IMR-90 (cell line): ENCODE data around the gene SYNPO2L.

Experiments used
- ELK1 ChIP-seq: fragments of 150-350 bp; IDR thresholded peaks from 2 replicates; pipeline ENCODE4 v1.6.1; 2016; ENCODE audit warnings: low read depth, mild to moderate bottlenecking, low read length, moderate library complexity, borderline replicate concordance
- FOS ChIP-seq: fragments of 150-350 bp; IDR thresholded peaks from 2 replicates; pipeline ENCODE4 v1.6.1; 2016; ENCODE audit warnings: low read depth, low read length
- POLR2A ChIP-seq: IDR thresholded peaks from 2 replicates; pipeline ENCODE4 v1.6.1; 2012; ENCODE audit warnings: mild to moderate bottlenecking, low read depth, low read length
- TF ChIP-seq, protein P1 (sequence below): conservative IDR thresholded peaks from 2 replicates; pipeline ENCODE4 v1.5.1; 2012; ENCODE audit warnings: mild to moderate bottlenecking, low read depth, low read length, improper control_type of control experiment

DNA sequence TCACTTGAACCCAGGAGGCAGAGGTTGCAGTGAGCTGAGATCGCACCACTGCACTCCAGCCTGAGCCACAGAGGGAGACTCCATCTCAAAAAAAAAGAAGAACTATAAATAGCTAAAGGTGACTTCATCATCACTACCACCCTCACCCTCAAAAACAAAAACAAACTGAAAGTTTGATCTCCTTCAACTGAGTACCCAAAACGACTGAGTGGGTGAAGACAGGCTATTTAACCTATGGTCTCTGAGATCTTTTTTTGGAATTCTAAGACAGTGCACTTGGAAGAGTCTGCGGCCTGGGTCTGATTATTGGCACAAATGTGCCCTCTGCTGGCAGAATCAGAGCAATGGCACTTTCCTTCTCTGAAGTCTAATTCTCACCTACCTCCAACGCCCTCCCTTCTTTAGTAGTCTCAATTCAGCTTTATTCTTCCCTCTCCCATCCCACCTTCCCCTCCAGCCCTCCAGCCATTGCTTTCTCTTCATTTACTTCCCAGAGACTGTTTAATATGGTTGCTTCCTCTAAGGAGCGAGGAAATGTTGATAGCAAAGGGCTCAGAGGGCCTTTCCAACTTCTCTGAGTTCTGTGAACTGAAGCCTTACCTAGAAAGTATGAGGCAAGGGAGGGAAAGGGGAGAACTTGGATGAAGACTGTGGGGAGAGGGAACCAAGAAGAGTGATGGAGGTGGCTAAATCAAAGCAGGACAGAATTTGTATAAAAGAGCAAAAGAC, 11.7 kb downstream of the SYNPO2L start:
- TF ChIP-seq POLR2A: 0 out of 2 replicates have a peak, but pooled peaks have one; percentile 34
- TF ChIP-seq, protein P1, sequence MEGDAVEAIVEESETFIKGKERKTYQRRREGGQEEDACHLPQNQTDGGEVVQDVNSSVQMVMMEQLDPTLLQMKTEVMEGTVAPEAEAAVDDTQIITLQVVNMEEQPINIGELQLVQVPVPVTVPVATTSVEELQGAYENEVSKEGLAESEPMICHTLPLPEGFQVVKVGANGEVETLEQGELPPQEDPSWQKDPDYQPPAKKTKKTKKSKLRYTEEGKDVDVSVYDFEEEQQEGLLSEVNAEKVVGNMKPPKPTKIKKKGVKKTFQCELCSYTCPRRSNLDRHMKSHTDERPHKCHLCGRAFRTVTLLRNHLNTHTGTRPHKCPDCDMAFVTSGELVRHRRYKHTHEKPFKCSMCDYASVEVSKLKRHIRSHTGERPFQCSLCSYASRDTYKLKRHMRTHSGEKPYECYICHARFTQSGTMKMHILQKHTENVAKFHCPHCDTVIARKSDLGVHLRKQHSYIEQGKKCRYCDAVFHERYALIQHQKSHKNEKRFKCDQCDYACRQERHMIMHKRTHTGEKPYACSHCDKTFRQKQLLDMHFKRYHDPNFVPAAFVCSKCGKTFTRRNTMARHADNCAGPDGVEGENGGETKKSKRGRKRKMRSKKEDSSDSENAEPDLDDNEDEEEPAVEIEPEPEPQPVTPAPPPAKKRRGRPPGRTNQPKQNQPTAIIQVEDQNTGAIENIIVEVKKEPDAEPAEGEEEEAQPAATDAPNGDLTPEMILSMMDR: peak; percentile 90
- no peak for TF ChIP-seq FOS
- no peak for TF ChIP-seq ELK1
